ENCODE measurements around the gene AMZ1.

GRCh38 chr7:2724453-2725177 is 36.6 kb downstream of the AMZ1 start:
- TF ChIP-seq CTCF (IDR thresholded peaks at IDR 0.05): no peak
- no peak for TF ChIP-seq POLR2A (IDR thresholded peaks at IDR 0.05)
